Stimulated activated CD8-positive, alpha-beta memory T cell treated with anti-CD3 and anti-CD28 coated beads, Interleukin-12 subunit alpha, Interleukin-12 subunit beta, amount 100 ng/mL, for 1 hour (primary cell): ENCODE measurements around the gene MAP3K3.
A peak's percentile ranks its signal among the peaks of the same experiment; 100 is the strongest.

Source experiments
- DNase-seq: peaks from one replicate; pipeline ENCODE4 v3.0.0-alpha.2; 2020; ENCODE audit warnings: low read depth

MAP3K3 gene

GRCh38 chr17:63621684-63622573 is at the start of gene MAP3K3:
Gene MAP3K3, plus strand, starts transcription at chr17:63622417. Its CDS starts 343 bp downstream, at chr17:63622760.
- DNase-seq: peak; percentile 94

GRCh38 chr17:63573634-63574033 is 48.6 kb upstream of the MAP3K3 start:
- no peak for DNase-seq

GRCh38 chr17:63578027-63578768 is 44.0 kb upstream of the MAP3K3 start:
- DNase-seq: no peak

GRCh38 chr17:63578769-63579111 is 43.5 kb upstream of the MAP3K3 start:
- DNase-seq: no peak

- no peak for DNase-seq
These were observed 42.6 kb upstream of the MAP3K3 start for GRCh38 chr17:63579633-63580032.

GRCh38 chr17:63587770-63588169 is 34.4 kb upstream of the MAP3K3 start:
- no peak for DNase-seq

- no peak for DNase-seq
These were observed 33.4 kb upstream of the MAP3K3 start for GRCh38 chr17:63588797-63589196.

- DNase-seq: no peak
These were observed 32.6 kb upstream of the MAP3K3 start for GRCh38 chr17:63589646-63590045.

GRCh38 chr17:63592797-63593196 is 29.4 kb upstream of the MAP3K3 start:
- DNase-seq: no peak

- no peak for DNase-seq
These were observed 27.1 kb upstream of the MAP3K3 start for GRCh38 chr17:63595132-63595531.

GRCh38 chr17:63596856-63597586 is 25.2 kb upstream of the MAP3K3 start:
- no peak for DNase-seq

GRCh38 chr17:63598281-63598680 is 23.9 kb upstream of the MAP3K3 start:
- DNase-seq: no peak

- DNase-seq: peak; percentile 65
These were observed 21.4 kb upstream of the MAP3K3 start, which contains the start of gene TACO1 for GRCh38 chr17:63600569-63601438. Gene TACO1, plus strand, starts transcription at chr17:63600895. Its CDS starts 189 bp downstream, at chr17:63601084.

- no peak for DNase-seq
These were observed 20.5 kb upstream of the MAP3K3 start for GRCh38 chr17:63601439-63602371.

- no peak for DNase-seq
These were observed 12.2 kb upstream of the MAP3K3 start for GRCh38 chr17:63609816-63610573.

GRCh38 chr17:63610854-63611253 is 11.4 kb upstream of the MAP3K3 start:
- no peak for DNase-seq

- no peak for DNase-seq
These were observed 10.9 kb upstream of the MAP3K3 start for GRCh38 chr17:63611354-63611753.

GRCh38 chr17:63613663-63614062 is 8.6 kb upstream of the MAP3K3 start:
- no peak for DNase-seq

GRCh38 chr17:63621229-63621683 is 961 bp upstream of the MAP3K3 start:
- DNase-seq: no peak
